K562 (cell line): ENCODE results near the gene OPA3. TPM values are rescaled to one million over a fixed set of nuclear protein-coding genes. Genes with fewer than 3 reads are reported as not detected.

Source experiments
- ARID4B ChIP-seq: sonication (generic); formaldehyde crosslinking; IDR thresholded peaks from 2 replicates; pipeline ENCODE4 v1.8.0; 2022; ENCODE audit warnings: mild to moderate bottlenecking, missing genetic modification reagents
- ATF7 ChIP-seq: fragments of 450-650 bp; IDR thresholded peaks from 2 replicates; pipeline ENCODE4 v1.7.1; 2014; ENCODE audit warnings: mild to moderate bottlenecking, moderate library complexity
- DDX20 ChIP-seq: fragments of 450-650 bp; IDR thresholded peaks from 2 replicates; pipeline ENCODE4 v1.6.1; 2016; ENCODE audit warnings: missing genetic modification characterization, low read depth, mild to moderate bottlenecking, missing compliant biosample characterization, moderate library complexity
- EP300 ChIP-seq: IDR thresholded peaks from 2 replicates; pipeline ENCODE4 v1.6.1; 2012; ENCODE audit warnings: low read length, improper control_type of control experiment
- HDAC1 ChIP-seq, 2 experiments: fragments of 450-650 bp; IDR thresholded peaks; 2 replicates each; pipeline ENCODE4 v1.6.1; 2016 to 2017; ENCODE audit warnings: inconsistent platforms in 1 of 2, mild to moderate bottlenecking in 1 of 2, moderate library complexity in 1 of 2
- HNRNPUL1 ChIP-seq: fragments of 200-400 bp; formaldehyde crosslinking; IDR thresholded peaks from 2 replicates; pipeline ENCODE4 v1.6.1; 2017; ENCODE audit warnings: low read length
- MEF2A ChIP-seq: IDR thresholded peaks from 2 replicates; pipeline ENCODE4 v1.6.1; 2011; ENCODE audit warnings: low read depth, mild to moderate bottlenecking, low read length, moderate library complexity; ENCODE audit not compliant: control insufficient read depth
- PHF21A ChIP-seq: fragments of 450-650 bp; IDR thresholded peaks from 2 replicates; pipeline ENCODE4 v1.6.1; 2017; ENCODE audit warnings: low read depth, borderline replicate concordance
- SPI1 ChIP-seq: IDR thresholded peaks from 2 replicates; pipeline ENCODE4 v1.6.1; 2011; ENCODE audit warnings: low read depth, low read length, control low read depth, borderline replicate concordance
- ZMIZ1 ChIP-seq, 2 experiments: fragments of 150-350 bp in 1 of 2; IDR thresholded peaks; 2 replicates each; pipeline ENCODE4 v1.6.1; 2012 to 2016; ENCODE audit warnings: low read depth in 2 of 2, low read length in 2 of 2, mild to moderate bottlenecking in 1 of 2, moderate library complexity in 1 of 2
- ZNF197 ChIP-seq: fragments of 200-800 bp; sonication (Bioruptor generic); IDR thresholded peaks from 2 replicates; pipeline ENCODE4 v1.6.1; 2016; ENCODE audit warnings: low read depth, missing genetic modification characterization, missing compliant biosample characterization
- polyA plus RNA-seq, 8 experiments: library from polyadenylated mRNA; depleted of rRNA in 4 of 8; stranded (reverse) in 5 of 8; unstranded in 3 of 8; fragments of >200 nt; fragmentation: Nextera tagmentation in 2 of 8; fragmentation: Illumina TruSeq in 1 of 8; extraction: Ambion mirVana in 2 of 8; extraction: Trizol in 1 of 8; gene quantifications; 2 replicates each; pipeline versions ENCODE4 v1.2.1 to v1.2.3, GENCODE V29; 2011 to 2014; ENCODE audit warnings: inconsistent platforms in 1 of 8, missing spikeins in 1 of 8
- total RNA-seq, 7 experiments: library from RNA; depleted of rRNA in 6 of 7; stranded (reverse); fragments of >200 nt in 6 of 7; fragmentation: Illumina TruSeq in 2 of 7; extraction: Trizol in 2 of 7; gene quantifications; 2 replicates each; pipeline versions ENCODE4 v1.2.1 to v1.2.3, GENCODE V29; 2011 to 2021; ENCODE audit warnings: low replicate concordance in 1 of 7
- TF ChIP-seq, protein P1 (sequence below), 2 experiments: fragments of 450-650 bp; conservative IDR thresholded peaks; 2 replicates each; pipeline ENCODE4 v1.6.1; 2017; ENCODE audit warnings: mild to moderate bottlenecking in 2 of 2, moderate library complexity in 2 of 2
- TF ChIP-seq, protein P2 (sequence below): fragments of 250-450 bp; sonication (Bioruptor Pico); IDR thresholded peaks from 2 replicates; pipeline ENCODE4 v1.8.0; 2021; ENCODE audit warnings: borderline replicate concordance, mild to moderate bottlenecking, moderate library complexity; ENCODE audit not compliant: poor library complexity, severe bottlenecking
- TF ChIP-seq, protein P3 (sequence below): fragments of 200-800 bp; sonication (Bioruptor generic); IDR thresholded peaks from 2 replicates; pipeline ENCODE4 v1.6.1; 2017; ENCODE audit warnings: missing genetic modification characterization, missing compliant biosample characterization

Gene OPA3
- total and polyA plus RNA-seq, 9 of the 15 experiments (the other 6 are each of a cell fraction or from before 2014, with no cell fraction given) = 1.4 to 18.8 (median 9.0) TPM

GRCh38 chr19:45506246-45506988 is 78.2 kb downstream of the OPA3 start (continued):
- TF ChIP-seq, protein P1, sequence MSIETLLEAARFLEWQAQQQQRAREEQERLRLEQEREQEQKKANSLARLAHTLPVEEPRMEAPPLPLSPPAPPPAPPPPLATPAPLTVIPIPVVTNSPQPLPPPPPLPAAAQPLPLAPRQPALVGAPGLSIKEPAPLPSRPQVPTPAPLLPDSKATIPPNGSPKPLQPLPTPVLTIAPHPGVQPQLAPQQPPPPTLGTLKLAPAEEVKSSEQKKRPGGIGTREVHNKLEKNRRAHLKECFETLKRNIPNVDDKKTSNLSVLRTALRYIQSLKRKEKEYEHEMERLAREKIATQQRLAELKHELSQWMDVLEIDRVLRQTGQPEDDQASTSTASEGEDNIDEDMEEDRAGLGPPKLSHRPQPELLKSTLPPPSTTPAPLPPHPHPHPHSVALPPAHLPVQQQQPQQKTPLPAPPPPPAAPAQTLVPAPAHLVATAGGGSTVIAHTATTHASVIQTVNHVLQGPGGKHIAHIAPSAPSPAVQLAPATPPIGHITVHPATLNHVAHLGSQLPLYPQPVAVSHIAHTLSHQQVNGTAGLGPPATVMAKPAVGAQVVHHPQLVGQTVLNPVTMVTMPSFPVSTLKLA (conservative IDR thresholded peaks at IDR 0.05) = peak; percentile 93 to 96
- TF ChIP-seq ARID4B (CRISPR knock-in tag) = peak; percentile 89
- no peak for TF ChIP-seq HNRNPUL1
- no peak for TF ChIP-seq MEF2A
- TF ChIP-seq, protein P2, sequence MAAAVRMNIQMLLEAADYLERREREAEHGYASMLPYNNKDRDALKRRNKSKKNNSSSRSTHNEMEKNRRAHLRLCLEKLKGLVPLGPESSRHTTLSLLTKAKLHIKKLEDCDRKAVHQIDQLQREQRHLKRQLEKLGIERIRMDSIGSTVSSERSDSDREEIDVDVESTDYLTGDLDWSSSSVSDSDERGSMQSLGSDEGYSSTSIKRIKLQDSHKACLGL (CRISPR knock-in tag) = no peak
- peak; percentile 60; the same call in 1 of the 2 replicates for TF ChIP-seq PHF21A
- TF ChIP-seq SPI1 = peak; percentile 66; the same call in 1 of the 2 replicates
- TF ChIP-seq, protein P3, sequence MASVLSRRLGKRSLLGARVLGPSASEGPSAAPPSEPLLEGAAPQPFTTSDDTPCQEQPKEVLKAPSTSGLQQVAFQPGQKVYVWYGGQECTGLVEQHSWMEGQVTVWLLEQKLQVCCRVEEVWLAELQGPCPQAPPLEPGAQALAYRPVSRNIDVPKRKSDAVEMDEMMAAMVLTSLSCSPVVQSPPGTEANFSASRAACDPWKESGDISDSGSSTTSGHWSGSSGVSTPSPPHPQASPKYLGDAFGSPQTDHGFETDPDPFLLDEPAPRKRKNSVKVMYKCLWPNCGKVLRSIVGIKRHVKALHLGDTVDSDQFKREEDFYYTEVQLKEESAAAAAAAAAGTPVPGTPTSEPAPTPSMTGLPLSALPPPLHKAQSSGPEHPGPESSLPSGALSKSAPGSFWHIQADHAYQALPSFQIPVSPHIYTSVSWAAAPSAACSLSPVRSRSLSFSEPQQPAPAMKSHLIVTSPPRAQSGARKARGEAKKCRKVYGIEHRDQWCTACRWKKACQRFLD (CRISPR knock-in tag) = peak; percentile 72
- TF ChIP-seq ZNF197 (CRISPR knock-in tag) = no peak
- no peak; the same call in 1 of the 2 replicates for TF ChIP-seq EP300
- peak; percentile 99 for TF ChIP-seq ATF7
- TF ChIP-seq HDAC1 (IDR thresholded peaks at IDR 0.05) = peak in 1 of 2 experiments; percentile 68; a peak in 2 of 4 replicates
- TF ChIP-seq DDX20 (tag) = no peak
- TF ChIP-seq ZMIZ1 (IDR thresholded peaks at IDR 0.05; ENCODE audit: low read depth in 2 of 2, low read length in 2 of 2) = no peak
